NCI-H1694 treated with DMSO at 0.1 percent for 48 hours (cell line): ENCODE measurements around the gene DUOXA2.

Experiments
- DNase-seq: peaks from one replicate; lab custom pipeline; 2025; lab: John Stamatoyannopoulos, UW

The DUOXA2 gene

DNA sequence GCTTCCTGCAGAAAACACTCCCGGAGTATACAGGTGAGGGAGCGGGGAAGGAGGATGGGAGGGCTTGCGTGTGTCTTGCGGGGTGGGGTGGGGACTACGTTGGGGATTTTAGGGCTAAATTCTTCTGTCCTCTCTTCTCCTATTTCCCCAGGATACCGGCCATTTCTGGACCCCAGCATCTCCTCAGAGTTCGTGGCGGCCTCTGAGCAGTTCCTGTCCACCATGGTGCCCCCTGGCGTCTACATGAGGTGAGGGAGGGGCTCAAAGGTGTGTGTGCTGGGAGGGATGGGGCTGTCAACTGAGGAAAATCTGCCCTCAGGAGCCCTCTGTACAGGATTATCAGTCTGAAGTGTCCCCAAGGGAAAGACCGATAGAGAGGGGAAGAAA, 22.2 kb downstream of the DUOXA2 start:
- no peak for DNase-seq

DNA sequence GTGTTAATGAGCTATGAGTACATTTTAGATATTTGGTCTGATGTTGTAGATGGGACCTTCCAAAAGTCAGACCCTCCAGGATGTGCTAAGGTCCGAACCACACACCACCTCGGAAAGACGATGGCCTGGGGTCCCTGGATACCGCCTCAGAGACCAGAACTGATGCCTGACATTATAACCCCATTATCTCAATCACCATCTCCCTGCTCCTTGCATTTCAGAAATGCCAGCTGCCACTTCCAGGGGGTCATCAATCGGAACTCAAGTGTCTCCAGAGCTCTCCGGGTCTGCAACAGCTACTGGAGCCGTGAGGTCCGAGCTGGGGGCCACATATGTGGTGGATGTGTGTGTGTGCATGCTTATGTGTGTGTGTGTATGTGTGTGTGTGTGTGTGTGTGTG, 23.6 kb downstream of the DUOXA2 start:
- DNase-seq, result no peak

GRCh38 chr15:45138814-45139765, 25.0 kb downstream of the DUOXA2 start:
- no peak for DNase-seq

DNA sequence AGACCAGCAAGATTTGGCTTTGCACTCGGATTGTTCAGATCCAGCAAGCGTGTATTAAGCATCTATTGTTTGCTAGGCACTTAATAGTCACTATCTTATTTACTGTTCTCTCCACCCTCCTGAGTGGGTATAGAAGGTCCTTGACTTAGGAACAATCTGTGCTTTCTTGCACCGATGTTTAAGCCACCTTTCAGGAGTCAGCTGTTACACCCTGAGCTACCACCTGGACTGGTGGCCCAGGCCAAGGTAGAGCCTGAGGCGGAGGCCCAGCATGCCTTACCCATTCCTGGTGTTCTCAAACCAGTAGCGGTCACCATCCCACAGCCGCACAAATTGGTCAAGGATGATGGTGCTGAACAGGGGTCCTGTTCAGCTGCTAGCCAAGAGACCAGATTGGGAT, 25.6 kb downstream of the DUOXA2 start:
- DNase-seq, result no peak

- no peak for DNase-seq
Measured at GRCh38 chr15:45140557-45141250, 26.6 kb downstream of the DUOXA2 start.

DNA sequence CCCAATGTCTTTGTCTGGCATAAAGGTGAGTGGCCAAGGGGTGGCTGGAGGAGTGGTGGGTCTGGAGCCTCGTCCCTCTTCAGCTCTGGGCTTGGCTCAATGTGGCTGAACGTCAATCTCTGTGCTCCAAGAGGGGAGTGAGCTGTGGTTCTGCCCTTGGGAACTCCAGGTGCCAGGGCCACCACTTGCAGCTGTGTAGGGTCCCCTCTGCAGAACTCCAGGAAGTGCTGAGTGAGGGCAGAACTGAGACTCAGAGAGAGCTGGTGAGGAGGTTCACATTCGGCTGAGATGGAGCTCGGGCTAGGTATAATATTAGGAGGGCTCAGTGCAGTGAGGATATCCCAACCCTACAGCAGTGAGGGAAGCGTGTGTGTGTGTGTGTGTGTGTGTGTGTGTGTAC, 27.3 kb downstream of the DUOXA2 start:
- no peak for DNase-seq

DNA sequence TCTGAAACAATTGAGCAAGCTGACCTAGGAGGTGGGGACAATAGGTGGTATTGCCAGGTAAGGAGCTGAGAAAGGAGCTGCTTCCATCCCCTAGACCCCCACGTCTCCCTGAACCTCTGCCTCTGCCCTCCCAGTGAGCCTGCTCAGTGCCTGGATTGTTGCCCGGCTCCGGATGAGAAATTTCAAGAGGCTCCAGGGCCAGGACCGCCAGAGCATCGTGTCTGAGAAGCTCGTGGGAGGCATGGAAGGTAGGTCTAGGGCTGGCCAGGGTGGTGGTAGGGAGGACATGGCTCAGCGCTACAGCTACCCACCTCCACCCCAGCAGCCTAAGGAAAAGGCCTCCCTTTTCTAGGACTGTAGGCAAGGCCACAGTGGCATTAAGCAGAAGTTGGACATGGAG, 28.9 kb downstream of the DUOXA2 start:
- DNase-seq, result no peak

DNA sequence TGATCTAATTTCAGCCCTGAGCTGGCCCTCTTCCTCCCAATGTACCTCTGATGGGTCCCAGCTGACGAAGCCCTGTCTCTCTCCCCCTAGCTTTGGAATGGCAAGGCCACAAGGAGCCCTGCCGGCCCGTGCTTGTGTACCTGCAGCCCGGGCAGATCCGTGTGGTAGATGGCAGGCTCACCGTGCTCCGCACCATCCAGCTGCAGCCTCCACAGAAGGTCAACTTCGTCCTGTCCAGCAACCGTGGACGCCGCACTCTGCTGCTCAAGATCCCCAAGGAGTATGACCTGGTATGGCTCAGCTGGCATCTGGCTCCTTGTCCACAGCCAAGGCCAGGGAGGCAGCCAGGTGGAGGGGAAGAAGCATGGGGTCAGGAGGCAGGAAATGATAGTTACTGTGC, 29.8 kb downstream of the DUOXA2 start:
- DNase-seq, result no peak

DNA sequence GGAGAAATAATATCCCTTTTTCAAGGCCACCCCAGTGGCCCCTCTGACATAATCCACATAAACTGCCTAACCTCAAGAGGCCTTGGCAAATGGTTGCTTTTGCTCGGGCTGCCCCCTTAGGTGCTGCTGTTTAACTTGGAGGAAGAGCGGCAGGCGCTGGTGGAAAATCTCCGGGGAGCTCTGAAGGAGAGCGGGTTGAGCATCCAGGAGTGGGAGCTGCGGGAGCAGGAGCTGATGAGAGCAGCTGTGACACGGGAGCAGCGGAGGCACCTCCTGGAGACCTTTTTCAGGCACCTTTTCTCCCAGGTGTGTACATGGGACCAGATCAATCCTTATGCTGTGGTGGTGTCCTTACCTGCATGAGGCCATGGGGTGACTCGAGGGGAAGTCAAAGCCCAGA, 30.6 kb downstream of the DUOXA2 start:
- no peak for DNase-seq

DNA sequence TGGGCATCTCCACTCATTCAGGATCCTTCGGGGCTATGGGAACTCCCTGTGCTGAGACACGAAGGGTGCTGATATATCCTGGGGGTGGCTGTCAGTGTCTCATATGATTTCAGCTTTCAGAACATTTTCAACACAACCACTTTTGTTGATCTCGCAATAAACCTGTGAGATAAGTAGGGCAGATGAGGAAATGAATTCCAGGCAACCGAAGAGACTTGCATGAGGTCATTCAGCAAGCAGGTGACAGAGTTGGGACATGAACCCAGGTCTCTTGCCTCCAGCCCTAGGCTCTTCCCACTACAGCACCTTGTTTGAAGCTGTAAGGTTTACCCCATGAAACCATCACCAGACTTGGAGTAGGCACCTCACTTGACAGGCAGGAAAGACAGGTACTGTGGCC, 32.3 kb downstream of the DUOXA2 start:
- DNase-seq, result no peak

GRCh38 chr15:45147606-45148005, 33.5 kb downstream of the DUOXA2 start:
- no peak for DNase-seq

GRCh38 chr15:45148076-45149059, 34.2 kb downstream of the DUOXA2 start:
- DNase-seq, result no peak

GRCh38 chr15:45149060-45149459, 34.9 kb downstream of the DUOXA2 start:
- DNase-seq, result no peak

DNA sequence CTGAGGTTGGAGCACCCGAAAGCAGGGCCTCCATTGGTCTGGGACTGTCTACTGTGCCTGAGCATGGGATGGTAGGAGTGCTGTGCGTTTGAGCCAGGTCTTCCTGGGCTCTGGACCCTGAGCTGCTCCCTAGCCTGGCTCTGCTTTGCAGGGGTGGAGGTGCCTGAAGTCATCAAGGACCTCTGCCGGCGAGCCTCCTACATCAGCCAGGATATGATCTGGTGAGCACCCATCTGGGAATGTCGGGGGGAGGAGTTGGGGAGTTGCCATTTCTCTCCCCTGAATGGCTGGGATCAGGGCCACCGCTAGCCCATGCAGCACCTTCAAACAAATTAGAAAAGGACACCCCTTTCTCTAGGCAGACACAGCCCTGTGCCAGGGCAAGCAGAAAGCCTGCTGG, 36.4 kb downstream of the DUOXA2 start:
- DNase-seq, result no peak

DNA sequence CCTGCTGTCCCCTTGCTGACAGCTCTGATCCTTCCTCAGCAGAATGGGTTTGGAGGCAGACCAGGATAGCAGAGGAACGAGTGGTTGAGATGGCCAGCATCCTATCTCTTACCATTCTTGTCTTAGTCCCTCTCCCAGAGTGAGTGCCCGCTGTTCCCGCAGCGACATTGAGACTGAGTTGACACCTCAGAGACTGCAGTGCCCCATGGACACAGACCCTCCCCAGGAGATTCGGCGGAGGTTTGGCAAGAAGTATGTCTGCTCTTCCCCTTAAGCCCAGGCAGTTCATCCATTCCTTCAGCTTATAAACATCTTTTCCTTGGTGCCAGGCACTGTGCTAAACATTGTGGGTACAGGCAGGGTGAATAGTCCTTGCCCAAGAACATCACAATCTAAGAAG, 36.9 kb downstream of the DUOXA2 start:
- DNase-seq, result no peak

DNA sequence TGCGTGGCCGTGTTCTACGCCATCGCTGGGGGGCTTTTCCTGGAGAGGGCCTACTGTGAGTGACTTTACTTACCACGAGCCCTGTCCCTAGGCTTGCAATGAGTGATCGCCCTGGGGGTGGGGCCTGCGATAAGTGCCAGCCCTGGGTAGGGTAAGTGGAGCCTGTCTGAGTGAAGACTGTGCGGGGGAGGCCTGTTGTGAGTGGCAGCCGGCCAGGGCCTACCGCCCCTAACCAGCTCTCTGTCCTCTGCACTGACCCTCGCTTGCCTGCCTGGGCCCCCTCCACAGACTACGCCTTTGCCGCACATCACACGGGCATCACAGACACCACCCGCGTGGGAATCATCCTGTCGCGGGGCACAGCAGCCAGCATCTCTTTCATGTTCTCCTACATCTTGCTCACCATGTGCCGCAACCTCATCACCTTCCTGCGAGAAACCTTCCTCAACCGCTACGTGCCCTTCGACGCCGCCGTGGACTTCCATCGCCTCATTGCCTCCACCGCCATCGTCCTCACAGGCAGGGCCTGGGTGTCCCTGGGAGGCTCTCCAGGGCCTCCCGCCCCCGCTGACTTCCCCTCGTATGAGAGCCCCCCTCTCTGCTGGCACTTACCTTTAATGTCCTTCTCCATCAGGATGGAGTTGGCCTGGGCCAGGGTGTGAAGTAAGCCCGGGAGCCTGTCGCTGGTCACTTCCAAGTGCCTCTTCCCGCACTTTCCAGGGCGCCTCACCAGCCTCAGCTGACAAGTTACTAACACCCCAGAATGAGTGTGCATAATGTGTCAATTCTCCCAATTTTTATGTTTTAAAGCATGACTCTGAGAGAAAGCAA, 38.1 kb downstream of the DUOXA2 start:
- DNase-seq, result no peak

DNA sequence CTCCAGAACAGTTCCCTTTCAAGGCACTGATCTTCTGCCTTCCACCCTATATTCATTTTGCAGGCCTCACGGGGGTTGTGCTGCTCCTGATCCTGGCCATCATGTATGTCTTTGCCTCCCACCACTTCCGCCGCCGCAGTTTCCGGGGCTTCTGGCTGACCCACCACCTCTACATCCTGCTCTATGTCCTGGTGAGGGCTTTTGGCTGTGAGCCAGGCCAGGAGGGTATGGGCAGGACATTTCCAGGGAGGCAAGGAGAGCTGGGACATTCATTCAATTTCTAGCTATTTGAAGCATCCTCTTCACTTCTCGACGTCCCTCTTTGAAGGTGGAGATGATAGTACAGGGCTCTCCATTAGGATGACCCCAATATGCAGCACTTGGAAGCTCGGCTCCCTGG, 41.6 kb downstream of the DUOXA2 start:
- DNase-seq, result no peak

- no peak for DNase-seq
Measured at GRCh38 chr15:45156744-45157455, 42.8 kb downstream of the DUOXA2 start.

- no peak for DNase-seq
Measured at GRCh38 chr15:45157974-45158373, 43.8 kb downstream of the DUOXA2 start.

GRCh38 chr15:45161666-45162065, 47.5 kb downstream of the DUOXA2 start:
- no peak for DNase-seq
